SKM-1 treated with dmso at 0.1 percent for 144 hours (cell line): Measurements from ENCODE around the gene ACVR2A.

Source experiments
- DNase-seq: peaks from one replicate; lab custom pipeline; 2025; ENCODE audit not compliant: unreplicated experiment; lab: John Stamatoyannopoulos, UW

The ACVR2A gene

GRCh38 chr2:147844697-147845410 lies at the start of gene ACVR2A:
TSS of gene ACVR2A (plus strand) at chr2:147845029. CDS start at chr2:147845153, 124 bp downstream.
- peak; percentile 62 for DNase-seq

DNA sequence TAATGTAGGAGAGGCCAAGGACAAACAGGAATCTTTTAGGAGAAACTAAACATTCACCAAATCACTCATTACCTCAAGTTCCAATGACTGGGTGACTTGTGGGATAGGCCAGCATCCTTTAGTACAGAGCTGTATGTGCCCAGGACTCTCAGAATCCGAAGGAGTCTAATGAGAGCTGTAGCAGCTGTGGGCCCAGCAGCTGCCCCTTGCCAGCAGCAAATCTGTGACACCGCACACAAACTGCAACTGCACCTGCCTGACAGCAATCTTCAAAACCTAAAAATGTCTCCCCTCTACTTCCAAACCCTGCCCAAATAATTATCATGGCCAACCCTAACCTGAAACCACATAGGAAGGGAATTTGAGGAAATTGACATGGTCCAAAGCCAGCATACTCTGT lies 44.5 kb upstream of the ACVR2A start:
- DNase-seq = no peak

DNA sequence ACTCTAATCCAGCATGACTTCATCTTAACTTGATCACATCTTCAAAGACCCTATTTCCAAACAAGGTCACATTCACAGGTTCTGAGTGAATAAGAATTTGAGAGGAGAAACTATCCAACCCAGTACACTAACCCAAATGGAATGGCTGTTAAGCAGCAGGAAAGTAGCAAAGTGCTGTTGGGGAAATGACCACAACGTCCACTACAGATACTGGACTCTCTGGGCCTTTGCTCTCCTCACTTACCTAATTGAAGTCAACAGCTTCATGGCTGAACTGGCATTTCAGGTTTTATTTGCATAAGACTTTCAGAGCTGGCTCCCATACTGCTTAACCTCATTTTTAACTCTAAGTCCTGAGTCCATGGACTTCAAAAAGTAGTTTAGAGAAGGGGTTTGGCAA lies 38.0 kb upstream of the ACVR2A start:
- no peak for DNase-seq

DNA sequence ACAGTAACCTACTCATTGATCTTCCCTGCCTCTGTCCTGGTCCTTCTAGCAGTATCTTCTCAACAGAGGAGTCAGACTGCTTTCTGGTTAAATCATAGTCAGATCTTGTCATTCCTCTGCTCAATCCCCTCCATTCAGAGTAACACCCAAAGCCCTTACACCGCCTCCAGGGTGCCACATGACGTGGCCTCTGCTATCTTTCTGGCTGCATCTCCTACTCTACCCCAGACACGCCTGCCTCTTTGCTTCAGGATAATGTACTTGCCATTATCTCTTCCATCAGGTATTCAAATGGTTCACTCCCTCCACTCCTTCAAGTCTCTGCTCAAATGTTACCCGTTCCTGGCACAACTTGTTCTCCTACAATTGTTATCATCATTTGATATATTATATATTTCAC lies 36.3 kb upstream of the ACVR2A start:
- DNase-seq = no peak

DNA sequence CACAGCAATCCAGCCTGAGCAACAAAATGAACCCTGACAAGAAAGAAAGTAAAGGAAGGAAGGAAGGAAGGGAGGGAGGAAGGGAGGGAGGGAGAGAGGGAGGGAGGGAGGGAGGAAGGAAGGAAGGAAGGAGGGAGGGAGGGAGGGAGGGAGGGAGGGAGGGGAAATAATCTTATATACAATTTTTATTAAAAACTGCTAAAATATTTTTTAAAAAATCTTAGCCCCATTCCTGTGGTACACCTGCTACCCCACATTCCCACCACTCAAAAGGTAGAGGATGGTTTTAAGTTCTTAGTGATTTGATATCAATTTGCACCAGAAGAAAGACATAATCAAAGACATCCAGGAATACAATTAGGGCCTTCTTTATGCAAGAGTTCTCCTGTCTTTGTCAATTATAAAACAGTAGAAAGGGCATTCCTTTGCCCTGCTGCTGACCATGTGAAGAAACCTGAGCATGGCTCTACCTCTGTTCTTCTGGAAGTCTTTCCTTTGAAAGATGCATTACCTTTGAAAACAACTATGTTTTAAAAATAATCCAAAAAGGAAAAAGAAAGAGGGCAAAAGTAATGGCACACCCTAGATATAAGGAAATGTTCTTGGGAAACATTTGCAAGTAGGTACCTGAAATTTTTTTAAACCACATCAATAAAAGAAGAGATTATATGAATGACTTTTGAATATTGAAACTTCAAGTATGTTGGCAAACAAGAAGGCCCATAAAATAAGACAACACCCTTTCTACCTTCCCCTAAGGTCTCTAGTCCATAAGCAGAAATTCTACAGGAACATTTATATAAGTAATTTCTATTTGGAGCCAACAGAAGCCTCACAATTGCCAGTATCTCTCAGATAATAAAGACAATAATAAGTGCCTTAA lies 33.7 kb upstream of the ACVR2A start:
- DNase-seq = no peak

DNA sequence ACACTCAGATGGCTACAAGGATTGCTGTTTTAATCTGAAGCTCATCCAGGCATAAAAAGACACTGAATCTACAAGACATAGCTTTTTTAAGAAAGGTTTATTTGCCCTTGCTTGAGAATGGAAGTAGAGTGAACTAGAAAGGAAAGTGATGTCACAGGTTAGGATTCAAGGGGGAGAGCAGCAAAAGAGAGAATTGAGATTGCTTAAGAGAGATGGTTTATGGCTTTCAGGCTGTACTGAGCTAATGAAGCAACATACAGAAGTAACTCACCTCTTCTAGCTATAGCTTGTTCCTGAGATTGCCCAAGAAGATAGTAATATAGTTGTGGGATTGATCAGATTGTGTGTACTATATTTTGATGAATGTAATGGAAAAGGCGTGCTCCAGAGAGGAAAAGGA lies 26.1 kb upstream of the ACVR2A start:
- DNase-seq = peak; percentile 35

- DNase-seq = peak; percentile 40
Observed at GRCh38 chr2:147824620-147825019, 20.2 kb upstream of the ACVR2A start.

- DNase-seq = peak; percentile 6
Observed at GRCh38 chr2:147826278-147827087, 18.3 kb upstream of the ACVR2A start.

DNA sequence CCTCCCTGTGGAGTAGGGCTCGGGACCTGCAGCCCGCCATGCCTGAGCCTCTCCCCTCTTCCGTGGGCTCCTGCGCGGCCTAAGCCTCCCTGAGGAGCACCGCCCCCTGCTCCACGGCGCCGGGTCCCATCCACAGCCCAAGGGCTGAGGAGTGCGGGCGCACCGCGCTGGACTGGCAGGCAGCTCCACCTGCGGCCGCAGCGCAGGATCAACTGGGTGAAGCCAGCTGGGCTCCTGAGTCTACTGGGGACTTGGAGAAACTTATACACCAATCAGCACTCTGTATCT lies 17.8 kb upstream of the ACVR2A start:
- no peak for DNase-seq

- peak; percentile 40 for DNase-seq
Observed at GRCh38 chr2:147829106-147829505, 15.7 kb upstream of the ACVR2A start.

- DNase-seq = no peak
Observed at GRCh38 chr2:147836099-147836498, 8.7 kb upstream of the ACVR2A start.

- DNase-seq = no peak
Observed at GRCh38 chr2:147843391-147843863, 1.4 kb upstream of the ACVR2A start.

GRCh38 chr2:147843864-147844696 lies 749 bp upstream of the ACVR2A start:
- DNase-seq = peak; percentile 83

DNA sequence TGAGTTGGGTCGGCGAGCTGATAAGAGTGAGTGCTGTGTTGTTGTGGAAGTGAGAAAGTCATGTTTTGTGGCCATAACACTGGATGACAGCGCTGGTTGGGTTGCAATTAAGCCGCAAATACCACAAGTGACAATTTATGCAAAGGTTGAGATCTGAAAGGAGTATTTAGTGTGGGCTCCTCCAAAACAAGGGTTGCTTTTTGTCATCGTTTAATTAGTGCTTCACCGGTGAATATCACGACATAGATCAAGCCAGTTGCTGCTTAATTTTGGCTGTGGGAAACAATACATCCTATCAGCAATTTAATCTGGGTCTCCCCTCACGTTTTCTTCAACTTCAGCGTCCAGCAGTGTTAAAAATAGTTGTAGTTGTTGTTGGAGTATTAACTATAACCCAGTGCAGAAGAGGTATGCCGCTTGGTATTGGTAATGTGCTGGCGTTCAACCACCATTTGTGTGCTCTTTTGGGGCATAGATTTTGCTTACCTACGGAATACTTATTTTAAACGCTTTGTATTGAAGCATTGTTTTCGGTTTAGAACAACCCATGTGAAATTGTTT lies 662 bp downstream of the ACVR2A start:
- peak; percentile 34 for DNase-seq

DNA sequence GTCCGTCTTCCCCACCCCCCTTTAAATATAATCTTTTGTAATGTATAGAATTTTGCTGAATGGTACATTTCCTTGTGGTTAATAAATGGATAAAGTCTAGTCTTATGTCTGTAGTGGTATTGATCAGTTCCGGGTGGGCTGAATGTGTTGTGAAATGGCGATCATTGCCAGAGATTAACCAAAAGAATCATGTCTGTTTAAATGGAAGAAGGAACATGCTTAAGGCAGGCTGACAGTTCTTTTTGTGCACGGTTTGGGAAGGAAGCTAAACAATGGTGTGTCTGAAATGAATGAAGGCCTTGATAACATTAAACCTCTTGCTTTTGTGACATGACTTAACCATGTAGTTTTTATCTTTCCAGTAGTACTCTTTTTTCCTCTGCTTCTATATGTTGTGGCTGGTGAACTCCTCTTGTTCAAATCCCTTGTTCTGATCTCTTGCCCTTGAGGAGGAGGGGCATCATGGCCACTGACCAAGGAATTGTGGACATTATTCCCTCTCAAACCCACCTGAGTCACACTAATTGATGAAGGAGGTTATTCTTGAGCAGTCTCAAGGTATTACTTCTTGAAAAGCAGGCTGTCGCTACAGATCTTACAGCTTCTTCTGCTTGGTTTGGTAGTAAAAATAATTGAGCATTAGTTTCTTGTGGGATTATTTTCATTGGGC lies 1.7 kb downstream of the ACVR2A start:
- no peak for DNase-seq

- DNase-seq = no peak
Observed at GRCh38 chr2:147847746-147848391, 3.0 kb downstream of the ACVR2A start.

DNA sequence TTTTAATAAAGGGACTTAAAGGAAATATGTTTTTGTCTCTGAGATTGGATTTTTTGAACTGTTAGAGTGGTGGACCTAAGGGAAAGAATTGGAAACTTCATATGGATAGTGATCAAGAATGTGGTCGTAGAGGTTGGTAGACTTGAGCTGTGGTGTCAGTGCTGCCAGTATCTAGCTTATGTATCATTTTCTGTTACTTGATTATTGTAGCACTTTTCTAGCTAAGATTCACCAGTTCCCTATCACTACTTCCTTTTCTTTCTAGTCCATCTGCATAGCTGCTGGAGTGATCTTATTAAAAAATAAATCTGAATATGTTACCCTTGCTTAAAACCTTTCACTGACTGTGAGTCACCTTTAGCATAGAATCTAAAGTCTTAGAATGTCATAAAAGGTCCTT lies 6.0 kb downstream of the ACVR2A start:
- DNase-seq = no peak

DNA sequence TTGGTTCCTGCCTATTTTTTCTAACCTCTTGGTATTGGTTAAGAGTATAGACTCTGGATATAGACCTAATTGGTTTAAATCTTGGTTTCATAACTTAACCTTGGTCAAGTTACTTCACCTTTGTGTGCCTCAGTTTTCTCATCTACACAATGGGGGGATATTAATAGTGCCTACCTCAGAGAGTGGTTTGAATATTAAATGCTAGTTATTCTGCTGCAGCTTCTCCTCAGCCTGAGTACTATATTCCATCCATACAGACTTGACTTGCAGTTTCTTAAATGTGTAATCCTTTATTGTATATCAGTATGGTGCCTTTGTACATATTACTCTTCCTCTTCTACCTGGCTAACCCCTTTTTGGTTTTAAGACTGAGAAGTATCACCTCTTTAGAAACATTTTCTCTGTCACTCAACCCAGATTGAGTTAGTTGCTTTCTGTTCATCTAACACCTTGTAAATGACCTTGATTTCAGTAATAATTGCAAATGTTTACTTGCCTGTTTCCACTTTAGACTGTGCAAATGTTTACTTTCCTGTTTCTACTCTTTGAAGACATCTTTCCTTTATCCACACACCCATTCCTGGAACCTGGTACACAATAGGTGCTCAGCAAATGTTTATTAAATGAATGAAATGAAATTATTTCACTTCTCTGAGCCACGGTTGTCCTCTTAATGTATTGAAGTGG lies 6.6 kb downstream of the ACVR2A start:
- DNase-seq = no peak
